HG02870 (cell line): ENCODE data around the gene NFAT5.

Source experiments
- ATAC-seq: cut with Tn5 transposase; IDR thresholded peaks from one replicate; pipeline ENCODE4 v1.9.1; 2021; ENCODE audit warnings: mild to moderate bottlenecking, moderate library complexity; ENCODE audit not compliant: unreplicated experiment

NFAT5 gene

GRCh38 chr16:69699915-69700314 is 134.1 kb downstream of the NFAT5 start:
- no peak for ATAC-seq

- no peak for ATAC-seq
These were observed 135.7 kb downstream of the NFAT5 start for GRCh38 chr16:69701452-69701851.

DNA sequence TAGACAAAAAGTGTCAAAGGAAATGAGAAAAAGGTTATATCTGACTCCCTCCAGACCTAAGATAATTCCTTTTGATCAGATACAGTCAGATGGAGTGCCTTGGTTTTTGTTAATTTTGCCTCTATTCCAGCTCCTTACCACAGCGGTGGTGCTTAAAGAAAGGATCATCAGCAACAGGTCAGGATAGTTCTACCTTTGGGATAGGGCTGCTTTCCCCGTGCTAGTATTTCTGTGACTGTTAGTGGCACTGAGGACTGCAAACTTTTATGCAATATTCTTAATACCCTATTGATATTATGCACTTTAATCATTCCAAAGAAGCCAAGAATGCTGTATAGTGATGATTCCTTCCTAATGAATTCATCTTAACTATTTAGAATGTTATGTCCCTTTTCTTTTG is 136.1 kb downstream of the NFAT5 start:
- no peak for ATAC-seq

DNA sequence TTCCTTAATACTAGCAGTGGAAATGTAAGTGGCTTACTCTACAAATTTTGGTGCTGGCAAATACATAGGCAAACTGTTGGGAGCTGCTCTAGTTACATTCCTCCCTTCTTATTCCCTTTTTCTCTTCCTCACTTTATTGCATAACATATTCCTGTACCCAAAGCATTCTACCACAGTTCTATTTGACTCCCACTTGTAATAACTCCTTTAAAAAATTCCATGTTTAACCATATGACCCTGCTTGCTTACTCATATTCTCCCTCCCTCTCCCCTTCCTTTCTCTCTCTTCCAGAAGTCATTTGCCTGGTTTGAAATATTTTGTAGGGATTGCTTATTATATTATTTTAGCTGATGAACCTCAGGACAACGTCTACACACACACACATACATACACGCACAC is 137.9 kb downstream of the NFAT5 start:
- no peak for ATAC-seq

- ATAC-seq, result no peak
These were observed 140.6 kb downstream of the NFAT5 start for GRCh38 chr16:69706256-69706974.

DNA sequence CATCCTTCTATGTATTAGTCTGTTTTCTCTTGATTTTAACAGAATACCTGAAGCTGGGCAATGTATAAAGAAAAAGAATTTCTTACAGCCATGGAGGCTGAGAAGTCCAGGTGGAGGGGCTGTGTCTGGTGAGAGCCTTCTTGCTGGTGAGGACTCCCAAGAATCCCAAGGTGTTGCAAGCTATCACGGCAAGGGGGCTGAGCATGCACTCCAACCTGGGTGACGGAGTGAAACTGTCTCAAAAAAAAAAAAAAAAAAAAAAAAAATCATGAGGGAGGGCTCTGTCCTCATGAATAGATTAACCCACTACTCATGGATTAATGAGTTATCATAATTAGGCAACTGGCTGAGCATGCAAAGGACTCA is 141.2 kb downstream of the NFAT5 start:
- ATAC-seq, result no peak

GRCh38 chr16:69707920-69708683 is 142.3 kb downstream of the NFAT5 start:
- ATAC-seq, result no peak

- no peak for ATAC-seq
These were observed 143.8 kb downstream of the NFAT5 start for GRCh38 chr16:69709456-69710084.

- no peak for ATAC-seq
These were observed 145.5 kb downstream of the NFAT5 start for GRCh38 chr16:69711115-69711740.

GRCh38 chr16:69712277-69712676 is 146.5 kb downstream of the NFAT5 start:
- ATAC-seq, result no peak

DNA sequence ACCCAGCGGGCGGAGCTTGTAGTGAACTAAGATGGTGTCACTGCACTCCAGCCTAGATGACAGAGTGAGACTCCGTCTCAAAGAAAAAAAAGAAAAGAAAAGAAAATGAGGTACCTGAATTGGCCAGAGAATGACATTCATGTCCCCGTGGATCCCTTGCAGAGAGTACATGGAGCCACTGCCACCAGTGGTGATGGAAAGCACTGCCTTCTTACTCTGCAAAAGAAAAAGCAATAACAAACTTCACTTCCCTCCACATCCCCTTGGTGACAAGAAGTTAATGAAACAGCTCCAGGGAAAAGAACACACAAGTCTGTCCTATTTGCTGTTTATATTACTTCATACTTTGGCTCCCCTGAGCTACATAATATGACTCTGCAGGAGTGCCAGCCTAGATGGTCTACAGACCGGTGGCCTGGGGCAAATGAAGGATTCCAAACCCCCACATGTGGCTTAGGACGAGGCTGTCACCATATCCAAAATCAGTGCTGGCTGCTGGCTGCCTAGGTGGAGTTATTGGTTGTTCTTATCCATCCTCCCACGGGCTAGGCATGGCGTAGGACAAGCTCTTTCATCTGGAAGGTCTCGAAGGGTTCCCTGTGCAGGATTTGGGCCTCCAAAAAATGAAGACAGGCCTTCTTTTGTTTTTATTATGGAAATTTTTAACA is 147.3 kb downstream of the NFAT5 start:
- ATAC-seq, result no peak

- ATAC-seq, result no peak
These were observed 151.3 kb downstream of the NFAT5 start for GRCh38 chr16:69717066-69717465.

- ATAC-seq, result no peak
These were observed 152.5 kb downstream of the NFAT5 start for GRCh38 chr16:69718111-69718764.

GRCh38 chr16:69720822-69721430 is 155.2 kb downstream of the NFAT5 start:
- no peak for ATAC-seq

GRCh38 chr16:69721441-69721957 is 155.7 kb downstream of the NFAT5 start:
- no peak for ATAC-seq

- no peak for ATAC-seq
These were observed 158.7 kb downstream of the NFAT5 start for GRCh38 chr16:69724414-69724873.

DNA sequence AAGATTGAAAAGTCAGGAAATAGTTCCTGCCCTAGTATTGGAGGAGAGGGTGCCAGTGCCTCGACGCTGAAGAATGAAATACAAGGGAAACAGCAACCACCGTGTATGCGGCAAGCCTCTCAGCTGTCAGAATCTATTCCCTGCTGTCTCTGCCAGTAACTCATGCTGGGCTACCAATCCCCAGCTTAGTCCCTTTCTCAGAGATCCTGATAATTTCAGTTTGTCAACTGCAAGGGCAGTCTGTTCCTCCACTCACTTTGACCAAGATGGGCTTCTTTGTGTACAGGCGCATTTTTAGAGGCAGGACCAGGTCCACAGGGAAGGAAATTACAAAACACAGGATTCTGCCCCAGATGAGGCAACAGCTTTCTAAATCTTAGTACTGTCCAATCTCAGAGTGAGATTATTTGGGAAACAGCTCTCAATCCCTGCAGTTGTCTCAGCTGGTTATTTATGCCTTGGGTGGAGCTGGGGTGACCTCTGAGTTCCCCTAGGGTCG is 159.3 kb downstream of the NFAT5 start:
- ATAC-seq, result no peak

- ATAC-seq, result no peak
These were observed 159.9 kb downstream of the NFAT5 start for GRCh38 chr16:69725480-69726312.
